ENCODE results near the gene PFKP. TPM values are rescaled to one million over a fixed set of nuclear protein-coding genes. Genes with fewer than 3 reads are reported as not detected.

Gene PFKP
- total and polyA plus RNA-seq, 2 experiments from 2014 or later, result 639 to 781 TPM

DNA sequence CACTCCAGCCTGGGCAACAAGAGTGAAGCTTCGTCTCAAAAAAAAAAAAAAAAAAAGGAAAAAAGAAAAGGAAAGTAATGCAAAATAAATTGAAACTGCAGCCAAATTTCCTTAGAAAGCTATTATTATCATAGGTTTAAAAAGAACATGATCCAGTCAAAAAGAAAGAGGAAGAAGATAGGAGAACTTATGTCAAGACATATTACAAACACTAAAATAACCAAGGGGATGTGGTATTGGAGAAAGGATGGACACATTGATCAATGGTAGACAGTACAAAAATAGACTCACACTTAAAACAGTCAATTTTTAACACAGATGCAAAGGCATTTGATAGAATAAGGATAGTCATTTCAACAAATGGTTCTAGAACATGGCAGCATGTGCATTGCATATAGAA is 27.3 kb upstream of the PFKP start:
- Histone ChIP-seq H3K4me3 (no peak overlapping the region), H3K36me3 (no peaks in the 10 kb centered on the region), H3K27ac (no peak overlapping the region), H3K4me1 (ENCODE audit: low read depth) (peaks cover 12% of the 10 kb centered on the region), H3K9me3 (ENCODE audit: low read depth) (no peaks in the 10 kb centered on the region), H3K27me3 (no peaks in the 10 kb centered on the region)
- no peak for DNase-seq (ENCODE audit: low read depth in 1 of 2, low spot score in 1 of 2)
- no peak for TF ChIP-seq CTCF (IDR thresholded peaks at IDR 0.05; ENCODE audit: low read depth, low read length)

- Histone ChIP-seq H3K4me1 (ENCODE audit: low read depth) (peaks cover 33% of the 10 kb centered on the region), H3K27ac (no peak overlapping the region), H3K4me3 (no peak overlapping the region), H3K9me3 (ENCODE audit: low read depth) (no peaks in the 10 kb centered on the region), H3K27me3 (no peaks in the 10 kb centered on the region), H3K36me3 (no peaks in the 10 kb centered on the region)
- no peak for TF ChIP-seq CTCF (IDR thresholded peaks at IDR 0.05; ENCODE audit: low read depth, low read length)
- DNase-seq (ENCODE audit: low read depth in 1 of 2, low spot score in 1 of 2), result peak in 1 of 2 donors; percentile 50
These were observed 24.8 kb upstream of the PFKP start for GRCh38 chr10:3042589-3042988.

DNA sequence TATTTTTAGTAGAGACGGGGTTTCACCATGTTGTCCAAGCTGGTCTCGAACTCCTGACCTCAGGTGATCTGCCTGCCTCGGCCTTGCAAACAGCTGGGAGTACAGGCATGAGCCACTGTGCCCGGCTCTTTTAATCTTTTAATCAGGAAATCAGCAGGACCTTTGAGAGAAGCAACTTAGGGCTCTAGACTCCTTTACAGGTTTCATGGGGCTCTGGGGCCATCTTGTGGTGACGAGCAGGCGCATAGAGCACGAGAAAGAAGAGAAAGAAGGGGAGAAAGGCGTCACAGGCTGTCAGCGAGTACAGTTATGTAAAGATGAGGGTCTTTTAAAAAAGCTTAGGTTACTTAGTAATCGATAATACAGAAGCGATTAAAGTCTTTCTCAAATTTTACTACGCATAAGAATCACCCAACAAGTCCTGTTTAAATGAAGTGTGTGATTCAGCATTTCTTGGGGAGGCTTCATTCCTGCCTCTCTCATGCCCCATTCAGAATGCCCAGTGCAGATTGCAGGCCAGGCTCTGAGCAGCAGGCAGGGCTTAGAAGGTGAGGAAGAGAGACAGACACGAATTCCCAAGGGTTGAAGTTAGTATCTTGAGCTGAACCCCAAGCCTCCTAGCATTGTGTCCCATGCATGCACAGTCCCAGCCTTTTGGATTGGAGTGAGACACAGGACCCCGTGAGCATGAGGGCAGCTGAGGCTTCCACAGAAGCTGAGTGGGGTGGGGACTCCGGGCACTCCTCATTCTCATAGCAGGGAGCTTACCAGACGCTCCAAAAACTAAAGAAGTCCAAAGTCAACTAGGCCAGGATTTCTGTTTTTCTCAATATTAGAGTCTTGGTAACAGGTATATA is 23.6 kb upstream of the PFKP start:
- Histone ChIP-seq H3K27me3 (no peaks in the 10 kb centered on the region), H3K4me3 (no peak overlapping the region), H3K27ac (peak overlapping the region; percentile 100), H3K4me1 (ENCODE audit: low read depth) (peaks cover 44% of the 10 kb centered on the region), H3K36me3 (no peaks in the 10 kb centered on the region), H3K9me3 (ENCODE audit: low read depth) (no peaks in the 10 kb centered on the region)
- TF ChIP-seq CTCF (IDR thresholded peaks at IDR 0.05; ENCODE audit: low read depth, low read length), result peak; percentile 83
- DNase-seq (ENCODE audit: low read depth in 1 of 2, low spot score in 1 of 2), result peak; percentile 78 to 81

DNA sequence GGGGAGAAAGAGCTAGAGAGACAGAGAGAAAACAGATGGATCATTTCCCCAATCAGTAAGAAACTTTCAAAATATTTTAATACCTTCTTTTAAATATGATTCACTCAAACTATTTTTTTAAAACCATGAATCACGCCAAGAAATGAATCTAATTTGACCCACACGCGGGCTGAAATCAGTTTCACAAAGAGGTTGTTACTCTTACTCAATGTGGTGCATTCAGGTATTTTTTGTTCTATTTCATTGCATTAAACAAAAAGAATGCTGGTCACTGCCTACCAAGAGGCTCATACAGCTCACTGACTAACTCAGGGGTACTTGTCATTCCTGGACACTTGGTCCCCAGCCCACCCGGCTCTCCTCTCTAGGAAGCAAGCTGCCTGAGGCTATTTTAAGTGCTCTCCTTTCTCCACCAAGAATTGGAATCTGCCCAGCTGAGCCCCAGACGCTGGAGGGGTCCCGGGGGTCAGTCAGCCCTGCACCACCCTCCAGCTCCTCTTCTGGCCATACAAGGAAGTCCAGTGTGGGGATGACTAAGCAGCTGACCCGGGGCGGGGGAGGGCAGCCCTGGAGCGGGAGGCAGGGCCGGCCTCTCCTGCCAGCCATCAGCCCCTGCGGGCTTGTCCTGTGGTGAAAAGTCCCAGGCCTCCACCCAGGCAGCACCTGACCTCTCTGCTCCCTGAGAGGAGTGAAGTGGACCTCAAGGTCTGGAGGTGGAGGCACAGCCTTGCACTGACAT is 21.7 kb upstream of the PFKP start:
- no peaks in the 10 kb centered on the region for H3K27me3 ChIP-seq
- peak overlapping the region; percentile 100 for H3K27ac ChIP-seq
- peaks cover 48% of the 10 kb centered on the region for H3K4me1 ChIP-seq (ENCODE audit: low read depth)
- H3K4me3 ChIP-seq, result no peak overlapping the region
- peak; percentile 78 to 97 for DNase-seq (ENCODE audit: low read depth in 1 of 2, low spot score in 1 of 2)
- TF ChIP-seq CTCF (IDR thresholded peaks at IDR 0.05; ENCODE audit: low read depth, low read length), result peak; percentile 45
- H3K9me3 ChIP-seq (ENCODE audit: low read depth), result no peaks in the 10 kb centered on the region
- no peaks in the 10 kb centered on the region for H3K36me3 ChIP-seq

DNA sequence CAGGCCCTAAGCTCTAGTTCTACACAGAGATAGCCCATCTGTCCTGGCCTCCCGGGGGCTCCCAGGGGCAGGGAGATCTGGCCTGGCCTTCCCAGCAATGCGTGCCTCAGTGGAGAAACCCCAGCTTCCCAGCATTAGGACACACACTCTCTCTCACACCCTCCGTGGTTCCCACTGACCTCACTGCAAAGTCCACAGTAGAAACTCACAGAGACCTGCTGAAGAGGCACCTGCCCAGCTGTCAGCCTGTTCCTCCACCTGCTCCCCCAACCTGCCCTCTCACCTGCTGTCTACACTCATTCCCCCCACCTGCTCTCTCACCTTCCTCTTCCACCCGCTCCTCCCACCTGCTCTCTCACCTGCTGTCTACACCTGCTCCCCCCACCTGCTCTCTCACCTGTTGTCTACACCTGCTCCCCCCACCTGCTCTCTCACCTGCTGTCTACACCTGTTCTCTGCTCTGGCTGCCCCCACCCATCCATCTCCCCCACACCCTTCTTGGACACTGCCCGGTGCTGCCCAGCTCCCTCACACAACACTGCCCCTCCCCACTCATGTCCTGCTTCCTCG is 21.1 kb upstream of the PFKP start:
- Histone ChIP-seq H3K27me3 (no peaks in the 10 kb centered on the region), H3K36me3 (no peaks in the 10 kb centered on the region), H3K4me1 (ENCODE audit: low read depth) (peaks cover 48% of the 10 kb centered on the region), H3K4me3 (no peak overlapping the region), H3K27ac (peak overlapping the region; percentile 100), H3K9me3 (ENCODE audit: low read depth) (no peaks in the 10 kb centered on the region)
- no peak for DNase-seq (ENCODE audit: low read depth in 1 of 2, low spot score in 1 of 2)
- TF ChIP-seq CTCF (IDR thresholded peaks at IDR 0.05; ENCODE audit: low read depth, low read length), result no peak

Data from cardiac muscle cell (in vitro differentiated cells and primary cell).